ENCODE data around the gene ZSWIM4. TPM values are rescaled to one million over a fixed set of nuclear protein-coding genes. Genes with fewer than 3 reads are reported as not detected.
A peak's percentile ranks its signal among the peaks of the same experiment; 100 is the strongest.

The ZSWIM4 gene
- total RNA-seq, 1 donor from 2014 or later, result 2.6 TPM

GRCh38 chr19:13856497-13856896 lies 61.3 kb downstream of the ZSWIM4 start:
- no peak for DNase-seq
- H3K4me3 ChIP-seq, result no peak overlapping the region
- H3K27me3 ChIP-seq (ENCODE audit: low read depth), result no peaks in the 10 kb centered on the region
- TF ChIP-seq, protein P1, sequence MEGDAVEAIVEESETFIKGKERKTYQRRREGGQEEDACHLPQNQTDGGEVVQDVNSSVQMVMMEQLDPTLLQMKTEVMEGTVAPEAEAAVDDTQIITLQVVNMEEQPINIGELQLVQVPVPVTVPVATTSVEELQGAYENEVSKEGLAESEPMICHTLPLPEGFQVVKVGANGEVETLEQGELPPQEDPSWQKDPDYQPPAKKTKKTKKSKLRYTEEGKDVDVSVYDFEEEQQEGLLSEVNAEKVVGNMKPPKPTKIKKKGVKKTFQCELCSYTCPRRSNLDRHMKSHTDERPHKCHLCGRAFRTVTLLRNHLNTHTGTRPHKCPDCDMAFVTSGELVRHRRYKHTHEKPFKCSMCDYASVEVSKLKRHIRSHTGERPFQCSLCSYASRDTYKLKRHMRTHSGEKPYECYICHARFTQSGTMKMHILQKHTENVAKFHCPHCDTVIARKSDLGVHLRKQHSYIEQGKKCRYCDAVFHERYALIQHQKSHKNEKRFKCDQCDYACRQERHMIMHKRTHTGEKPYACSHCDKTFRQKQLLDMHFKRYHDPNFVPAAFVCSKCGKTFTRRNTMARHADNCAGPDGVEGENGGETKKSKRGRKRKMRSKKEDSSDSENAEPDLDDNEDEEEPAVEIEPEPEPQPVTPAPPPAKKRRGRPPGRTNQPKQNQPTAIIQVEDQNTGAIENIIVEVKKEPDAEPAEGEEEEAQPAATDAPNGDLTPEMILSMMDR (IDR thresholded peaks at IDR 0.05; ENCODE audit: borderline replicate concordance), result no peak
- H3K27ac ChIP-seq (replicated peaks), result no peak overlapping the region
- intact Hi-C loops (cut with micrococcal nuclease), result no loop called here
- no peaks in the 10 kb centered on the region for H3K9me3 ChIP-seq (replicated peaks)
- H3K36me3 ChIP-seq, result no peaks in the 10 kb centered on the region
- peaks cover 13% of the 10 kb centered on the region for H3K4me1 ChIP-seq

DNA sequence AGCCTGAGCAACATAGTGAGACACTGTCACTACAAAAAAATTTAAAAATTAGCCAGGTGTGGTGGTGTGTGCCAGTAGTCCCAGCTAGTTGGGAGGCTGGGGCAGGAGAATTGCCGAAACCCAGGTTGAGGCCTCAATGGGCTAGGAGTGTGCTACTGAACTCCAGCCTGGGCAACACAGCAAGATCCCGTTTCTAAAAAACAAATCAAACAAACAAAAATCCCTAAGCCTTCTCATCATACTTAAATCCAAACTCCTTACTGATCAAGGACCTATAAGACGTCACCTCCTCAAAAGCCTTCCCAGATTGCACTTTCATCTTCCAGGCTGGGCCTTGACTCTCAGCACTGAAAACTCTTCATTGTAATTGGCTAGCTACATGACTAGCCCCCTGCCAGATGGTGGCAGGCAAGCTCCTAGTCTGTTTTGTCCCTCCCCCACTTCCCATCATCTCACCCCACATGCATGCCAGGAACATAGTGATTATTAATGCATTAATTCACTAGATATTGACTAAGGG lies 64.2 kb downstream of the ZSWIM4 start:
- intact Hi-C loops (cut with micrococcal nuclease), result no loop called here
- no peaks in the 10 kb centered on the region for H3K36me3 ChIP-seq
- H3K27me3 ChIP-seq (ENCODE audit: low read depth), result no peaks in the 10 kb centered on the region
- H3K27ac ChIP-seq (replicated peaks), result no peak overlapping the region
- no peak overlapping the region for H3K4me3 ChIP-seq
- peaks cover 27% of the 10 kb centered on the region for H3K4me1 ChIP-seq
- TF ChIP-seq, protein P1 (IDR thresholded peaks at IDR 0.05; ENCODE audit: borderline replicate concordance), result no peak
- no peak for DNase-seq
- H3K9me3 ChIP-seq (replicated peaks), result no peaks in the 10 kb centered on the region

- H3K36me3 ChIP-seq, result no peaks in the 10 kb centered on the region
- peak overlapping the region; percentile 63 for H3K4me3 ChIP-seq
- H3K4me1 ChIP-seq, result peaks cover 36% of the 10 kb centered on the region
- intact Hi-C loops (cut with micrococcal nuclease), result loop anchor here (10.0 kb wide), 1 partner anchor 76 kb away; no protein-coding TSS in a partner anchor
- TF ChIP-seq, protein P1 (IDR thresholded peaks at IDR 0.05; ENCODE audit: borderline replicate concordance), result no peak
- DNase-seq, result no peak
- no peaks in the 10 kb centered on the region for H3K27me3 ChIP-seq (ENCODE audit: low read depth)
- no peaks in the 10 kb centered on the region for H3K9me3 ChIP-seq (replicated peaks)
- H3K27ac ChIP-seq (replicated peaks), result peak overlapping the region; percentile 97
Measured at GRCh38 chr19:13860679-13861391, 65.6 kb downstream of the ZSWIM4 start.

DNA sequence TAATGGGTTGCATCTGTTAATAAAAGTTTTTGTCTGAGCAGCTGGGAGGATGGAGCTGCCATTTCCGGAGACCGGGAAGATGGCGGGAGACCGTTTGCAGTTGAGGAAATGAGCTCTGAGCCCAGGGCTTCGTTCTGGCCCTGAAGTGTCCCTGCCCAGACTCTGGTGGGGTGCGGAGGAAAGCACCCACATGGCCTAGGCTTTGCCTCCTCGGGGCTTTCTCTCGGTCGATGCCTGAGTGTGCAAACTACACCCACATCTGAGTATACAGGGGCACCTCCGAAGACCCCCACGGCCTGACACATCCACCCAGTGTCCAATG lies 66.1 kb downstream of the ZSWIM4 start:
- TF ChIP-seq, protein P1 (IDR thresholded peaks at IDR 0.05; ENCODE audit: borderline replicate concordance), result no peak
- H3K4me3 ChIP-seq, result peak overlapping the region; percentile 63
- H3K36me3 ChIP-seq, result no peaks in the 10 kb centered on the region
- peaks cover 41% of the 10 kb centered on the region for H3K4me1 ChIP-seq
- peak overlapping the region; percentile 97 for H3K27ac ChIP-seq (replicated peaks)
- no peaks in the 10 kb centered on the region for H3K9me3 ChIP-seq (replicated peaks)
- DNase-seq, result no peak
- intact Hi-C loops (cut with micrococcal nuclease), result loop anchor here (10.0 kb wide), 1 partner anchor 77 kb away; no protein-coding TSS in a partner anchor
- H3K27me3 ChIP-seq (ENCODE audit: low read depth), result no peaks in the 10 kb centered on the region

GRCh38 chr19:13861714-13862531 lies 66.7 kb downstream of the ZSWIM4 start:
- TF ChIP-seq, protein P1 (IDR thresholded peaks at IDR 0.05; ENCODE audit: borderline replicate concordance), result peak; percentile 100
- H3K9me3 ChIP-seq (replicated peaks), result no peaks in the 10 kb centered on the region
- H3K4me1 ChIP-seq, result peaks cover 43% of the 10 kb centered on the region

More at GRCh38 chr19:13861714-13862531, 66.7 kb downstream of the ZSWIM4 start:
- Histone ChIP-seq H3K27ac (replicated peaks) (peak overlapping the region; percentile 97), H3K36me3 (no peaks in the 10 kb centered on the region), H3K27me3 (ENCODE audit: low read depth) (no peaks in the 10 kb centered on the region), H3K4me3 (peak overlapping the region; percentile 63)
- peak; percentile 94 for DNase-seq
- intact Hi-C loops (cut with micrococcal nuclease), result loop anchor here (10.0 kb wide), 1 partner anchor 77 kb away; no protein-coding TSS in a partner anchor

Data from left ventricle myocardium inferior (tissue), 1 donor.